DND-41 (cell line): ENCODE measurements around the gene ZSWIM6.

Source experiments
- ATAC-seq: fragments of 200-7000 bp; cut with Tn5 transposase; 3 replicates; pipeline ENCODE4 v1.9.1; 2021; ENCODE audit warnings: low read depth; ENCODE audit not compliant: insufficient read depth
- DNase-seq: peaks from one replicate; pipeline ENCODE4 v3.0.0-alpha.2; 2020
- H2AFZ ChIP-seq: 2 replicates; pipeline ENCODE4 v1.6.0; 2012; ENCODE audit warnings: low read depth, low read length
- H3K27ac ChIP-seq: 2 replicates; pipeline ENCODE4 v1.5.1; 2012; ENCODE audit warnings: low read length, inconsistent platforms
- H3K27me3 ChIP-seq: fragments of 200-600 bp; sonication (generic); 2 replicates; pipeline ENCODE4 v1.6.0; 2012; ENCODE audit warnings: low read length, mild to moderate bottlenecking, inconsistent platforms; ENCODE audit not compliant: insufficient read depth, poor library complexity
- H3K36me3 ChIP-seq: 2 replicates; pipeline ENCODE4 v1.5.1; 2012; ENCODE audit warnings: low read length, inconsistent platforms; ENCODE audit not compliant: insufficient read depth
- H3K4me1 ChIP-seq: 2 replicates; pipeline ENCODE4 v1.5.1; 2012; ENCODE audit warnings: mild to moderate bottlenecking, low read length; ENCODE audit not compliant: insufficient read depth
- H3K4me2 ChIP-seq: 2 replicates; pipeline ENCODE4 v1.6.0; 2012; ENCODE audit warnings: mild to moderate bottlenecking, moderate library complexity, low read length, inconsistent platforms; ENCODE audit not compliant: insufficient read depth
- H3K4me3 ChIP-seq, 2 experiments: fragments of 200-600 bp in 1 of 2; shearing (Covaris generic) in 1 of 2; 2 replicates each; pipeline ENCODE4 v1.5.1; 2012 to 2016; ENCODE audit warnings: inconsistent platforms in 2 of 2, low read length in 2 of 2, mild to moderate bottlenecking in 2 of 2, low read depth in 1 of 2, moderate library complexity in 1 of 2
- H3K79me2 ChIP-seq: 2 replicates; pipeline ENCODE4 v1.6.0; 2012; ENCODE audit warnings: low read length, inconsistent platforms; ENCODE audit not compliant: insufficient read depth
- H3K9ac ChIP-seq: 2 replicates; pipeline ENCODE4 v1.6.0; 2012; ENCODE audit warnings: low read depth, mild to moderate bottlenecking, inconsistent platforms, low read length, moderate library complexity
- H3K9me3 ChIP-seq: 2 replicates; pipeline ENCODE4 v1.5.1; 2012; ENCODE audit warnings: low read length, moderate library complexity, mild to moderate bottlenecking, inconsistent platforms; ENCODE audit not compliant: insufficient read depth, severe bottlenecking
- H4K20me1 ChIP-seq: 2 replicates; pipeline ENCODE4 v1.6.0; 2012; ENCODE audit warnings: low read length; ENCODE audit not compliant: insufficient read depth
- EZH2 ChIP-seq: IDR thresholded peaks from 3 replicates; pipeline ENCODE4 v1.6.1; 2012; ENCODE audit warnings: borderline replicate concordance, low read depth, mild to moderate bottlenecking, moderate library complexity, low read length, inconsistent platforms; ENCODE audit not compliant: severe bottlenecking
- TF ChIP-seq, protein P1 (sequence below): IDR thresholded peaks from 2 replicates; pipeline ENCODE4 v1.5.1; 2012; ENCODE audit warnings: borderline replicate concordance, low read length, moderate library complexity, mild to moderate bottlenecking; ENCODE audit not compliant: poor library complexity, severe bottlenecking; ENCODE audit errors: extremely low read depth

The ZSWIM6 gene

DNA sequence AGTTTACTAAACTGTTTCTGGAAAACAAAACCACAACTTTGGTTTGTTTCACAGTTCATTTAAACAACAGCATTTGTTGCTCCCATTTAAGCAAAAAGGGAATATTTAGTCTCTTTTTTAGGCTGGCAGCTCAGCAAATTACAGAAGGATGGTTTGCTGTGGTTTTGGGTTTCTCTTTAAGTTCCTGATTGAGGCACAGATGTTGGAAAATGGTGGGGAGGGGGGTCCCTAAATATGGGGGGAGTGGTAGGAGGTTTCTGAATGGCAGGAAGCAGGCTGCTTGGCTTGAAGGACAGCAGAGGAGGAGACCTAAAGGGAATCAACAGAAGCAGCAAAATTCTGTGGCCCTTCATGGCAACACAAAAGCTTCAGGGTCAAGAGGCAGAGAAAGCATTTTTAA, 263.4 kb downstream of the ZSWIM6 start:
- Histone ChIP-seq H3K27me3 (peaks cover 5% of the 10 kb centered on the region), H3K4me2 (no peak overlapping the region), H3K4me3 (no peak overlapping the region), H3K9ac (no peak overlapping the region), H3K36me3 (no peaks in the 10 kb centered on the region), H4K20me1 (no peaks in the 10 kb centered on the region), H3K9me3 (no peaks in the 10 kb centered on the region), H3K4me1 (no peaks in the 10 kb centered on the region), H3K79me2 (no peaks in the 10 kb centered on the region), H2AFZ (no peak overlapping the region), H3K27ac (no peak overlapping the region)
- DNase-seq (no peak), ATAC-seq (no peak)
- TF ChIP-seq, protein P1, sequence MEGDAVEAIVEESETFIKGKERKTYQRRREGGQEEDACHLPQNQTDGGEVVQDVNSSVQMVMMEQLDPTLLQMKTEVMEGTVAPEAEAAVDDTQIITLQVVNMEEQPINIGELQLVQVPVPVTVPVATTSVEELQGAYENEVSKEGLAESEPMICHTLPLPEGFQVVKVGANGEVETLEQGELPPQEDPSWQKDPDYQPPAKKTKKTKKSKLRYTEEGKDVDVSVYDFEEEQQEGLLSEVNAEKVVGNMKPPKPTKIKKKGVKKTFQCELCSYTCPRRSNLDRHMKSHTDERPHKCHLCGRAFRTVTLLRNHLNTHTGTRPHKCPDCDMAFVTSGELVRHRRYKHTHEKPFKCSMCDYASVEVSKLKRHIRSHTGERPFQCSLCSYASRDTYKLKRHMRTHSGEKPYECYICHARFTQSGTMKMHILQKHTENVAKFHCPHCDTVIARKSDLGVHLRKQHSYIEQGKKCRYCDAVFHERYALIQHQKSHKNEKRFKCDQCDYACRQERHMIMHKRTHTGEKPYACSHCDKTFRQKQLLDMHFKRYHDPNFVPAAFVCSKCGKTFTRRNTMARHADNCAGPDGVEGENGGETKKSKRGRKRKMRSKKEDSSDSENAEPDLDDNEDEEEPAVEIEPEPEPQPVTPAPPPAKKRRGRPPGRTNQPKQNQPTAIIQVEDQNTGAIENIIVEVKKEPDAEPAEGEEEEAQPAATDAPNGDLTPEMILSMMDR, result no peak
- no peak for TF ChIP-seq EZH2
